T-helper 9 cell (primary cell): Measurements from ENCODE around the gene TRMT112.
"Not testable (repeated sequence)": the region's sequence is repeated elsewhere in the genome, so short reads cannot be mapped to it uniquely, and the experiment has no call there.

ENCODE experiments used
- DNase-seq: peaks from one replicate; pipeline ENCODE4 v3.0.0-alpha.2; 2020

TRMT112 gene

GRCh38 chr11:64327993-64328392 lies 10.6 kb upstream of the TRMT112 start:
- DNase-seq = no peak

- no peak for DNase-seq
Measured at GRCh38 chr11:64327375-64327774, 10.0 kb upstream of the TRMT112 start.

GRCh38 chr11:64324692-64325469 lies 7.5 kb upstream of the TRMT112 start:
- no peak for DNase-seq

- DNase-seq = not testable (repeated sequence)
Measured at GRCh38 chr11:64323984-64324383, 6.6 kb upstream of the TRMT112 start.

- DNase-seq = no peak
Measured at GRCh38 chr11:64323373-64323772, 6.0 kb upstream of the TRMT112 start.

GRCh38 chr11:64322925-64323260 lies 5.5 kb upstream of the TRMT112 start:
- no peak for DNase-seq

- no peak for DNase-seq
Measured at GRCh38 chr11:64321533-64321932, 4.2 kb upstream of the TRMT112 start.

GRCh38 chr11:64321026-64321425 lies 3.7 kb upstream of the TRMT112 start:
- DNase-seq = no peak

GRCh38 chr11:64320556-64320955 lies 3.2 kb upstream of the TRMT112 start:
- no peak for DNase-seq

GRCh38 chr11:64318766-64319761 lies 1.7 kb upstream of the TRMT112 start:
- no peak for DNase-seq

- DNase-seq = peak; percentile 88
Measured at GRCh38 chr11:64317961-64318765, 804 bp upstream of the TRMT112 start, which contains the start of gene PRDX5. Gene PRDX5, plus strand, starts transcription at chr11:64318121. Its CDS starts 95 bp downstream, at chr11:64318216.

GRCh38 chr11:64316672-64317324 lies 561 bp downstream of the TRMT112 start:
- DNase-seq = peak; percentile 38

- DNase-seq = not testable (repeated sequence)
Measured at GRCh38 chr11:64315667-64316526, 1.5 kb downstream of the TRMT112 start.

GRCh38 chr11:64314805-64315561 lies 2.4 kb downstream of the TRMT112 start:
- no peak for DNase-seq

GRCh38 chr11:64314146-64314804 lies 3.1 kb downstream of the TRMT112 start:
- no peak for DNase-seq

- no peak for DNase-seq
Measured at GRCh38 chr11:64313491-64314145, 3.7 kb downstream of the TRMT112 start.

- no peak for DNase-seq
Measured at GRCh38 chr11:64312947-64313346, 4.4 kb downstream of the TRMT112 start.

GRCh38 chr11:64307795-64308194 lies 9.6 kb downstream of the TRMT112 start:
- not testable (repeated sequence) for DNase-seq
